ENCODE results near the gene AQP3.
A peak's percentile ranks its signal among the peaks of the same experiment; 100 is the strongest.
"Not testable (repeated sequence)": the region's sequence is repeated elsewhere in the genome, so short reads cannot be mapped to it uniquely, and the experiment has no call there.

The AQP3 gene

DNA sequence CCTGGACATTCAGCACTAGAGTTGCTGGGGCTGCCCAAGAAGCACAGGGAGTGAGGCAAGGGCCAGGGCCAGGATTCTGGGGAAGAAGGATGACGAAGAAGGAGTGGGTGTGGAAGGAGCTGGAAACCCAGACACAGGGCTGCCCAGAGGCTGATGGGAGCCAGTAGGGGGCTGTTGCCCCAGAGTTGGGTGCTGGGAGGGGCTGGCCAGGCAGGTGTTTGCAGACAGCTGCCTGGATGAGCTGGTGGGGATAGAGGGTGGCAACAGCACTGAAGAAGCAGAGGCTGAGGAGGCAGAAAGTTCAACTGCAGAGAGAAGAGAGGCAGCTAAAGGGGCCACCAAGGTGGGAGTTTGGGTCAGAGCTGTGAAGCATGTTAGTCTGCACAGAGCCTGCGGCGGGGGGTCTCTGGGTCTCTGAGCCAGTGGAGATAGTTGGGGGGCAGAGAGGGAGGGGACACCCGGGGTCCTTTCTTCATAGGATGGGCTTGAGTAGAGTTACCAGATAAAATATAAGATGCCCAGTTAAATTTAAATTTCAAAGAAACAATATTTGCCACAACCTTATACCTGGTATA is 42.5 kb downstream of the AQP3 start:
- Histone ChIP-seq H3K9me3 (ENCODE audit: insufficient read depth, low read length) (no peaks in the 10 kb centered on the region), H4K20me1 (ENCODE audit: insufficient read depth, low read length) (no peaks in the 10 kb centered on the region), H3K4me3 (ENCODE audit: low read length) (no peak overlapping the region), H3K4me1 (ENCODE audit: low read length) (peaks cover 4% of the 10 kb centered on the region; the same call in 1 of the 2 replicates), H3K36me3 (replicated peaks; ENCODE audit: low read depth, low read length) (no peaks in the 10 kb centered on the region), H3K27ac (ENCODE audit: low read length) (no peak overlapping the region), H3K4me2 (ENCODE audit: low read length) (no peak overlapping the region), H3K27me3 (ENCODE audit: low read depth, low read length) (no peaks in the 10 kb centered on the region), H3K79me2 (ENCODE audit: low read length) (no peaks in the 10 kb centered on the region), H2AFZ (ENCODE audit: low read depth, low read length) (no peak overlapping the region), H3K9ac (ENCODE audit: low read length) (no peak overlapping the region)
- TF ChIP-seq EZH2phosphoT487 (IDR thresholded peaks at IDR 0.05; ENCODE audit: low read depth), result no peak
- no peak for TF ChIP-seq CTCF (IDR thresholded peaks at IDR 0.05; ENCODE audit: low read depth, low read length)

DNA sequence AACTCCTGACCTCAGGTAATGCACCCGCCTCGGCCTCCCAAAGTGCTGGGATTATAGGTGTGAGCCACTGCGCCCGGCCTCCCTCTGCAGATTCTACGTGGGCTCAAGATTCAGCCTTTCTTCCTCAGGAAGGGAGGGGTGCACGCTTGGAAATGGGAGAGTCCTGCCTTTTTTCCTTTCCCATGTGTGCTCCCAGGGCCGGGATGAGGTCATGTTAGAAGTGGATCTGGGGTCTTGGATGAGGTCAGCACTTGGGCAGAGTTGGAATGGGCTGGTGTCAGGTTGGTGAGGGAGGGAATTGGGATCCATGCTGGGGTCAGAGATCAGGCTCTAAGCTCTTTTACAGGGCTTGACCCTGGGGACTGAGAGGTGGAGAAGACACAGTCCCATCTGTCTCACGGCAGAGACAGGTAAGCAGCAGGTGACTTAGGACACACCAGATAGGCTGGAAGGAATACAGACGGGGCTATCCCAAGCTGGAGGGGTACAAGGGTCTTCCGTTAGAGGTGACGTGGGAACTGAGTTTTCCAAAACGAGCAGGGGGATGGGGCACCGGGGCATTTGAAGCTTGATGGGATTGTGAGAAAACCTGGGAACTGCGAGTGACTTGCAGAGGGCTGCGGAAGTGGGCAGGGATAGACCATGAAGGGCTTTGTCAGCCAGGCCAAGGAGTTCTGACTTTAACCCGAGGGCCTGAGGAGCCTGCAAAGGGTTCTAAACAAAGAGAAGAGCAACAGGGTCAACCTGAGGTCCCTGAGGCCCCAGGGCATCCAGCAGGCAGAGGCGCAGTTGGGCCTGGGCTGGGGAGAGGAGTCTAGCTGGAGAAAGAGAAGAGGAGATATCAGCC is 43.2 kb downstream of the AQP3 start:
- Histone ChIP-seq H3K4me3 (ENCODE audit: low read length) (no peak overlapping the region), H3K4me1 (ENCODE audit: low read length) (peaks cover 4% of the 10 kb centered on the region; the same call in 1 of the 2 replicates), H3K27me3 (ENCODE audit: low read depth, low read length) (no peaks in the 10 kb centered on the region), H3K36me3 (replicated peaks; ENCODE audit: low read depth, low read length) (no peaks in the 10 kb centered on the region), H3K9me3 (ENCODE audit: insufficient read depth, low read length) (no peaks in the 10 kb centered on the region), H3K4me2 (ENCODE audit: low read length) (no peak overlapping the region), H3K79me2 (ENCODE audit: low read length) (no peaks in the 10 kb centered on the region), H2AFZ (ENCODE audit: low read depth, low read length) (no peak overlapping the region), H4K20me1 (ENCODE audit: insufficient read depth, low read length) (no peaks in the 10 kb centered on the region), H3K9ac (ENCODE audit: low read length) (no peak overlapping the region), H3K27ac (ENCODE audit: low read length) (no peak overlapping the region)
- TF ChIP-seq EZH2phosphoT487 (IDR thresholded peaks at IDR 0.05; ENCODE audit: low read depth) (no peak), CTCF (IDR thresholded peaks at IDR 0.05; ENCODE audit: low read depth, low read length) (no peak)

DNA sequence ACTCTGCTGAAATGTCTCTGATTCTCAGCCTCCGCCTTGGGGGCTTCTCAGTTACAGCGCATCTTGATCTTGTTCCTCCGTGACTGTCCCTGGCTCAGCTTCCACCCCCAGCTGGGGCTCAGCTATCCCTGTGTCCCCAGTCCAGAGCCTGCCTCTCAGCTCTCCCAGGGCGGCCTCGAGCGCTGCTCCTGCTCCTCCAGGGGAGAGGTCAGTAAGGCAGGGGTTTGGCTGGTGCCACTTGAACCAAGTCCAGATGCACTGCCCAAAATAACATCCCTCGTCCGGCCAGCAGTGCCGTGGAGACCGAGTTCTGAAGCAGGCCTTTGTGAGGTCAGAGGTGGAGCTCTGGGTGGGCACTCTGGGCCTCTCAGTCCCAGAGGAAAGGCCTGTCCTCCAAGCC is 45.0 kb downstream of the AQP3 start, which contains the start of gene AQP7:
Gene AQP7, minus strand, starts transcription at position 198 of the 400 bp plus-strand sequence. CDS start 1,306 bp downstream, outside the sequence.
- not testable (repeated sequence) for H3K27ac ChIP-seq (ENCODE audit: low read length); H3K79me2 ChIP-seq (ENCODE audit: low read length); H3K36me3 ChIP-seq (replicated peaks; ENCODE audit: low read depth, low read length); H3K4me1 ChIP-seq (ENCODE audit: low read length); H4K20me1 ChIP-seq (ENCODE audit: insufficient read depth, low read length); H3K27me3 ChIP-seq (ENCODE audit: low read depth, low read length); H3K4me3 ChIP-seq (ENCODE audit: low read length); H3K9me3 ChIP-seq (ENCODE audit: insufficient read depth, low read length)
- H3K9ac ChIP-seq (ENCODE audit: low read length), result peak within 1 kb of the TSS; percentile 30; the same call in 1 of the 2 replicates
- H2AFZ ChIP-seq (ENCODE audit: low read depth, low read length), result peak within 1 kb of the TSS; percentile 89
- peak within 1 kb of the TSS; percentile 55 for H3K4me2 ChIP-seq (ENCODE audit: low read length)

DNA sequence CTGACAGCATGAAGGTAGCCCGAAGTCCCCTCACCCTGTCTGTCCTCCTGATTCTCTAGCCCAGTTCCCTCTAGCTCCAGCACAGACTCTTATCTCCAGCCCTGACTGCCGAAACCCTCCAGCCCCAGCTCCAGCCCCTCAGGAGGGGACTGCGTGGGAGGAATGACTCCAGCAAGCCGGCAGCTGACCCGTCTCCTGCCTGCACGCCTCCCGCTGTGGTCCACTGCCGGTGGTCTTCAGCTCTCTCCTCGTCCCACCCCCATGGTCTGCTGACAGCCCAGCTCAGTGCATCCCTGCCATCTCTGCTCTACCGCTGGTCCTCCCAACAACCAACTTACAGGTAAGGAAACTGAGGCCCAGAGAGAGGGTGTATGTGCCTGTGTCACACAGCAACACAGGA is 45.6 kb downstream of the AQP3 start:
- H3K36me3 ChIP-seq (replicated peaks; ENCODE audit: low read depth, low read length); H3K27me3 ChIP-seq (ENCODE audit: low read depth, low read length); H3K9me3 ChIP-seq (ENCODE audit: insufficient read depth, low read length); H3K4me3 ChIP-seq (ENCODE audit: low read length); H3K4me1 ChIP-seq (ENCODE audit: low read length); H3K27ac ChIP-seq (ENCODE audit: low read length); H3K4me2 ChIP-seq (ENCODE audit: low read length); H4K20me1 ChIP-seq (ENCODE audit: insufficient read depth, low read length); H3K9ac ChIP-seq (ENCODE audit: low read length); H2AFZ ChIP-seq (ENCODE audit: low read depth, low read length); H3K79me2 ChIP-seq (ENCODE audit: low read length): not testable (repeated sequence)

GRCh38 chr9:33399047-33399446 is 48.3 kb downstream of the AQP3 start:
- H3K4me3 ChIP-seq (ENCODE audit: low read length); H3K27me3 ChIP-seq (ENCODE audit: low read depth, low read length); H3K4me1 ChIP-seq (ENCODE audit: low read length); H3K27ac ChIP-seq (ENCODE audit: low read length); H2AFZ ChIP-seq (ENCODE audit: low read depth, low read length); H3K9me3 ChIP-seq (ENCODE audit: insufficient read depth, low read length); H3K79me2 ChIP-seq (ENCODE audit: low read length); H4K20me1 ChIP-seq (ENCODE audit: insufficient read depth, low read length); H3K4me2 ChIP-seq (ENCODE audit: low read length); H3K9ac ChIP-seq (ENCODE audit: low read length); H3K36me3 ChIP-seq (replicated peaks; ENCODE audit: low read depth, low read length): not testable (repeated sequence)

DNA sequence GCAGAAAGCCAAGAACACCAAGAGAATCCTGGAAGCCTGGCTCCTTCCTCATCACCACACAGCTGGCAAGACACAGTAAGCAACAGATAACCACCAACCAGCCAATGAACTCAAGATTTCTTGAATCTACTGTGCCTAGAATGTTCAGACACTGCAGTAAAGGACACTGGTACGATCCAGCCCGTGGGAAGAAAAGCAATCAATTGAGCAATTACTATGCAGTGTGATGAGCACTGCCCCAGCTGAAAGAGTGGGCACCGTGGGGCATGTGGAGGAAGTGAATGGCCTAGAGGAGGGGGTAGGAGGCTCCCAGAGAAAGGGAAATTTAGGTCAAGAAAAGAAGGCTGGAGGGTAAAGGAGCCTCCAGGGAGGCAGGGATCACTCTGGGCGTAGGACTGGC is 49.6 kb downstream of the AQP3 start:
- not testable (repeated sequence) for H3K4me3 ChIP-seq (ENCODE audit: low read length); H3K4me2 ChIP-seq (ENCODE audit: low read length); H3K9me3 ChIP-seq (ENCODE audit: insufficient read depth, low read length); H4K20me1 ChIP-seq (ENCODE audit: insufficient read depth, low read length); H3K4me1 ChIP-seq (ENCODE audit: low read length); H2AFZ ChIP-seq (ENCODE audit: low read depth, low read length); H3K36me3 ChIP-seq (replicated peaks; ENCODE audit: low read depth, low read length); H3K27ac ChIP-seq (ENCODE audit: low read length); H3K27me3 ChIP-seq (ENCODE audit: low read depth, low read length); H3K79me2 ChIP-seq (ENCODE audit: low read length); H3K9ac ChIP-seq (ENCODE audit: low read length)

DNA sequence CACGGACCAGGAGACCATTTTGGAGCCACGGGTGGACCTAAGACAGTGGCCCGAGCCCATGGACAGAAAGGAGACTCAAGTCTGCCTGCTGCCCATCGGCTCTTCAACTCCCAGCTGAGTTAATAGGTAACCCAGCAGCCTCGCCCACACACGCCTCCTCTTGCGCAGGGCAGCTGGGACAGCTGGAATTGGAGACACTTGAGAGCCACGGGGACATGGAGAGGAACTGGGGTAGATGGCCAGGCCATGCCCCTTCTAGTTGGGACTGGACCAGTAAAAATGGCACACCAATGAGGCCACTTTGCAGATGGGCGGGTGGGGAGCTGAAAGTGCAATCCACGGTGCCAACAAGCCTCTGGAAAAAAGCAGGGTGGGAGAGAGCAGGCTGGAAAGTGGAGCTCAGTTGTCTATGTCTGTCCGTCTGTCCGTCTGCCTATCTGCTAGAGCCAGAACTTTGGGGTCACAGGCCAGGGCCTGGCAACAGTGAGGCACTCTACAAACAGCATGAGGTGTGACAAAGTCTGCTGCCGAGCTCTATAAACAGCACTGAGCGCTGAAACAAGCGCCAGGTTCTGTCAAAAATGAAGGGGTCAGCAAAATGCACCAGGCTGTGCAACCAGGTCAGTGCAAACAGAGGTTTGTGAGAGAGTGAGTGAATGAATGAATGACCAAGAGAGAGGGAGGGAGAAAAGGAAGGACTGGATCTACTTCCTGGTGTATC is 52.1 kb downstream of the AQP3 start:
- not testable (repeated sequence) for H3K4me1 ChIP-seq (ENCODE audit: low read length); H3K9ac ChIP-seq (ENCODE audit: low read length); H3K27ac ChIP-seq (ENCODE audit: low read length); H3K9me3 ChIP-seq (ENCODE audit: insufficient read depth, low read length); H3K79me2 ChIP-seq (ENCODE audit: low read length); H2AFZ ChIP-seq (ENCODE audit: low read depth, low read length); H3K4me3 ChIP-seq (ENCODE audit: low read length); H3K36me3 ChIP-seq (replicated peaks; ENCODE audit: low read depth, low read length); H3K4me2 ChIP-seq (ENCODE audit: low read length); H3K27me3 ChIP-seq (ENCODE audit: low read depth, low read length); H4K20me1 ChIP-seq (ENCODE audit: insufficient read depth, low read length)

Data from OCI-LY3 (cell line).